ENCODE results near the gene CDH13. TPM values are rescaled to one million over a fixed set of nuclear protein-coding genes. Genes with fewer than 3 reads are reported as not detected.

Gene CDH13
- total and polyA plus RNA-seq, 8 donors: 0.12 to 21.4 (median 1.7) TPM; not detected in 1

DNA sequence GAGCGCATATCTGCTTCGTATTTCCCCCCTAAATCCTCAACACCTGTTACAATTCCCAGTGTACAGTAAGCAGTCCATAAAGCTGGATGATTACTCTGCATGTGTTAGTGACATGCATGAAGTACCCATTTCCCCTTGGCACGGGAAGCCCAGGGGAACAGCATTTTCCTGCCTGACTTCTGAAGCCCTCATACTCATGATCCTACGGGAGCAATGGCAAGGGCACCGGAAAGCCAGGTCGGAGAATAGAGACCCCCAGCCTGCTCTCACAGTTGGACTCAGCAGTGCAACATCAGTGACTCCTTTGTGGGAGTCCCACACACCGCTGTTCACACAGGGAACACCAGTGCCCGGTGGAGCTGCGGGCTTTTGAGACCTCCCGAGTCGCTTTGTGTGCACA is 336.9 kb downstream of the CDH13 start:
- no peaks in the 10 kb centered on the region for H3K36me3 ChIP-seq
- H3K27me3 ChIP-seq: no peaks in the 10 kb centered on the region
- H3K27ac ChIP-seq: no peak overlapping the region
- 73 to 86% (median 85%) methylated on average over 9 to 11 of the region's 11 CpGs for WGBS, 5 donors
- H3K9me3 ChIP-seq: peaks cover 0 to 4% (median 0%) of the 10 kb centered on the region in 4 donors
- TF ChIP-seq POLR2A (IDR thresholded peaks at IDR 0.05): no peak
- no peak for TF ChIP-seq CTCF (IDR thresholded peaks at IDR 0.05)
- no peak for TF ChIP-seq EP300 (IDR thresholded peaks at IDR 0.05)
- no peak for TF ChIP-seq POLR2AphosphoS5 (IDR thresholded peaks at IDR 0.05)
- DNase-seq: no peak
- no peaks in the 10 kb centered on the region for H3K4me1 ChIP-seq
- H3K4me3 ChIP-seq: no peak overlapping the region
- intact Hi-C loops (cut with DNase I; ENCODE audit: low total_unique reads): no loop called here

DNA sequence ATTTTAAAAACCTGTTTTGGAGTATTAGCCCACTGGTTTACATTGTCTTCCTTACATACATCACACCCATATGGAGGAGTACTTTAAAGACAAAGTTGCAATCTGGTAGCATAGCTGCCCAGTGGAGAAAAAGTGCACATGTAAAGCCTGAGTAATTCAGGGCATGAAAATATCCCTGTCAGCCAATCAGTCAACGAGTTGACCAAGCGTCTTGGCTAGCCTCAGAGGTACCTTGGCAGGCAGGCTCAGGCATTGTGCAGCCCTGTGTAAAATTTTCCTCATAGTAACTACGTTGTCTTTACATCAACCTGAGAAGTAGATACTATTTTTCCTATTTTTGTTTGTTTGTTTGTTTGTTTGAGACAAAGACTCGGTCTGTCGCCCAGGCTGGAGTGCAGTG is 339.0 kb downstream of the CDH13 start:
- H3K4me1 ChIP-seq: no peaks in the 10 kb centered on the region
- peaks cover 0 to 4% (median 2%) of the 10 kb centered on the region in 4 donors for H3K9me3 ChIP-seq
- TF ChIP-seq POLR2AphosphoS5 (IDR thresholded peaks at IDR 0.05) (no peak), EP300 (IDR thresholded peaks at IDR 0.05) (no peak), CTCF (IDR thresholded peaks at IDR 0.05) (no peak), POLR2A (IDR thresholded peaks at IDR 0.05) (no peak)
- DNase-seq: no peak
- H3K36me3 ChIP-seq: no peaks in the 10 kb centered on the region
- intact Hi-C loops (cut with DNase I; ENCODE audit: low total_unique reads): no loop called here
- no peak overlapping the region for H3K27ac ChIP-seq
- H3K4me3 ChIP-seq: no peak overlapping the region
- no peaks in the 10 kb centered on the region for H3K27me3 ChIP-seq
- 77 to 89% (median 80%) methylated on average over 5 of the region's 5 CpGs for WGBS, 5 donors

- TF ChIP-seq EP300 (IDR thresholded peaks at IDR 0.05) (no peak), CTCF (IDR thresholded peaks at IDR 0.05) (no peak), POLR2AphosphoS5 (IDR thresholded peaks at IDR 0.05) (no peak), POLR2A (IDR thresholded peaks at IDR 0.05) (no peak)
- no peaks in the 10 kb centered on the region for H3K36me3 ChIP-seq
- no peaks in the 10 kb centered on the region for H3K27me3 ChIP-seq
- DNase-seq: no peak
- no peak overlapping the region for H3K27ac ChIP-seq
- 75 to 92% (median 85%) methylated on average over 7 of the region's 7 CpGs for WGBS, 5 donors
- H3K4me3 ChIP-seq: no peak overlapping the region
- peaks cover 0 to 7% (median 2%) of the 10 kb centered on the region in 4 donors for H3K9me3 ChIP-seq
- no peaks in the 10 kb centered on the region for H3K4me1 ChIP-seq
- intact Hi-C loops (cut with DNase I; ENCODE audit: low total_unique reads): no loop called here
Observed at GRCh38 chr16:82967424-82967823, 340.7 kb downstream of the CDH13 start.

- 74 to 80% (median 78%) methylated on average over 5 of the region's 5 CpGs for WGBS, 5 donors
- Histone ChIP-seq H3K27ac (no peak overlapping the region), H3K36me3 (no peaks in the 10 kb centered on the region), H3K4me3 (no peak overlapping the region), H3K27me3 (no peaks in the 10 kb centered on the region), H3K9me3 (peaks cover 0 to 7% (median 2%) of the 10 kb centered on the region in 4 donors), H3K4me1 (no peaks in the 10 kb centered on the region)
- DNase-seq: no peak
- no peak for TF ChIP-seq EP300 (IDR thresholded peaks at IDR 0.05)
- TF ChIP-seq CTCF (IDR thresholded peaks at IDR 0.05): no peak
- no peak for TF ChIP-seq POLR2AphosphoS5 (IDR thresholded peaks at IDR 0.05)
- no peak for TF ChIP-seq POLR2A (IDR thresholded peaks at IDR 0.05)
- intact Hi-C loops (cut with DNase I; ENCODE audit: low total_unique reads): no loop called here
Observed at GRCh38 chr16:82971126-82971525, 344.4 kb downstream of the CDH13 start.
